Fibroblast of the aortic adventitia (primary cell): ENCODE measurements around the gene ANKLE1. TPM values are rescaled to one million over a fixed set of nuclear protein-coding genes. Genes with fewer than 3 reads are reported as not detected.
A peak's percentile ranks its signal among the peaks of the same experiment; 100 is the strongest.

Experiments
- DNase-seq: peaks from one replicate; pipeline ENCODE4 v3.0.0-alpha.2; 2010; ENCODE audit warnings: low read depth
- H3K4me3 ChIP-seq: 2 replicates; pipeline ENCODE4 v1.5.1; 2011; ENCODE audit warnings: low read depth, mild to moderate bottlenecking, control low read depth, low read length, moderate library complexity
- total RNA-seq: library from RNA; depleted of rRNA; stranded (reverse); fragments of >200 nt; gene quantifications from 2 replicates; pipeline ENCODE4 v1.2.3, GENCODE V29; 2012; ENCODE audit warnings: low replicate concordance
- TF ChIP-seq, protein P1 (sequence below): IDR thresholded peaks from 2 replicates; pipeline ENCODE4 v1.5.1; 2011; ENCODE audit warnings: mild to moderate bottlenecking, low read length, control low read depth, inconsistent platforms; ENCODE audit not compliant: insufficient read depth

ANKLE1 gene
- total RNA-seq, 1 donor: 0.09 TPM

DNA sequence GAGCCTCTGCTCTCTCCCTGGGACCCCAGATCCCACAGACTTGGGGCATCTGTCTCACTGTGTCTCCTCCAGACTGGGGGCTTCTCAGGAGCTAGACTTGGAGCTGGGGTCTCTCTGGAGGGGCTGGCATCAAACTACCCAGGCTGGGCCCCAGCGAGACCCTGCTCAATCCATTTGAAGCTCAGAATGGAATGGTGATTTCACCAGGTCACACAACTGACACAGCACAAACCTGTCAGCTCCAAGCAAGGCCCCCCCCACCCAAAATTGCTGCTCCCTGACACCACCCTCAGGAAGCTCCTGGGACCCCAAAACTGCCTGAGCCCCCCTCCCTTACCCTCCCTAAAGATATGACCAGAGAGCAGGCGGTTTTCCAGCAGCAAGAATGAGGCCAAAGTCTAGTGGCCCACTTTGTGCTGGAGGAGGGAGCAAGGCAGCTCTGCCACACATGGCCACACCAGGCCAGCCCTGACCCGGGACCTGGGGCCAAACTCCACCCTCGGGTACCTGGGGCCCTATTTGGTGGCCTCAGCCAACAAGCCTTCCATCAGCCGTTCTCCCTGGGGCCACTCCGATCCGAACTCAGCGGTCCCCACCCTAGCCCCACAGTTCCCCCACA lies 38.4 kb upstream of the ANKLE1 start:
- H3K4me3 ChIP-seq: peak overlapping the region; percentile 90
- no peak for DNase-seq

DNA sequence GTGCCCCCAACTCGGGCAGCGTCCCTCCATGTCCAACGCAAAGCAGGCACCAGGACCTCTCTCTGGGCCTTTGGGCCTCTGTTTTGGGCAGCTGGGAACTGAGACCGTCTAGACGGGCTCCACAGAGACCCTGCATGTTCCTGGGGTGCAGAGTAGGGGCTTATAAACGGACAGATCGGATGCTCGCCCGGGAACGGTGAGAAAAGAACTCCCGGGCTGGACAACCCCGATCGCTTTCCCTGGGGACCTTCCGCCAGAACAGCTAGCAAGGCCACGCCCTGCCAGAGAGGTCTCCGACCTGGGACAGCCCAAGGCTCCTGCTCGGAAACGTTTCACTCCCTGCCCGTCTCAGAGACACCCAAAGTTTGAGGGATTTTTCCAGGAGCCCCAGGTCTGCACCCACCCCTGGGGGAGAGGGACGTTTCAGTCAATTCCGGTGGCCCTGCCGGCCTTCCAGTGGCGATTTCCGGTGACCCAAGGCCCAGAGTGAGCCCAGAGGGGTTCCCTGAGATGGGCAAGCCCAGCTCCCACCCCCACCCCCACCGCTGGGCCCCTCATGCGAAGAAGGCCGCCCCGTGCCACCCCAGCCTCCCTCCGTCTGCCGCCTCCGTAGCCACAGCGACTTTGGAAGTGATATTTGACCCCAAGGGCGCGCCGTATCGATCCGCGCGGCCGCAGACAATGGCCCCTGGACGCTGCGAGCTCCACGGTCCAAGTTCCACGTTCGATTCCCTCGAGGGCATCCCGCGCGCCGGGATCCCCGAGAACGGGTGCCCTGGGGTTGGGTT lies 37.7 kb upstream of the ANKLE1 start:
- DNase-seq: peak; percentile 50
- TF ChIP-seq, protein P1, sequence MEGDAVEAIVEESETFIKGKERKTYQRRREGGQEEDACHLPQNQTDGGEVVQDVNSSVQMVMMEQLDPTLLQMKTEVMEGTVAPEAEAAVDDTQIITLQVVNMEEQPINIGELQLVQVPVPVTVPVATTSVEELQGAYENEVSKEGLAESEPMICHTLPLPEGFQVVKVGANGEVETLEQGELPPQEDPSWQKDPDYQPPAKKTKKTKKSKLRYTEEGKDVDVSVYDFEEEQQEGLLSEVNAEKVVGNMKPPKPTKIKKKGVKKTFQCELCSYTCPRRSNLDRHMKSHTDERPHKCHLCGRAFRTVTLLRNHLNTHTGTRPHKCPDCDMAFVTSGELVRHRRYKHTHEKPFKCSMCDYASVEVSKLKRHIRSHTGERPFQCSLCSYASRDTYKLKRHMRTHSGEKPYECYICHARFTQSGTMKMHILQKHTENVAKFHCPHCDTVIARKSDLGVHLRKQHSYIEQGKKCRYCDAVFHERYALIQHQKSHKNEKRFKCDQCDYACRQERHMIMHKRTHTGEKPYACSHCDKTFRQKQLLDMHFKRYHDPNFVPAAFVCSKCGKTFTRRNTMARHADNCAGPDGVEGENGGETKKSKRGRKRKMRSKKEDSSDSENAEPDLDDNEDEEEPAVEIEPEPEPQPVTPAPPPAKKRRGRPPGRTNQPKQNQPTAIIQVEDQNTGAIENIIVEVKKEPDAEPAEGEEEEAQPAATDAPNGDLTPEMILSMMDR: no peak

More for the DNA sequence above, 38.4 kb upstream of the ANKLE1 start:
- TF ChIP-seq, protein P1: no peak

DNA sequence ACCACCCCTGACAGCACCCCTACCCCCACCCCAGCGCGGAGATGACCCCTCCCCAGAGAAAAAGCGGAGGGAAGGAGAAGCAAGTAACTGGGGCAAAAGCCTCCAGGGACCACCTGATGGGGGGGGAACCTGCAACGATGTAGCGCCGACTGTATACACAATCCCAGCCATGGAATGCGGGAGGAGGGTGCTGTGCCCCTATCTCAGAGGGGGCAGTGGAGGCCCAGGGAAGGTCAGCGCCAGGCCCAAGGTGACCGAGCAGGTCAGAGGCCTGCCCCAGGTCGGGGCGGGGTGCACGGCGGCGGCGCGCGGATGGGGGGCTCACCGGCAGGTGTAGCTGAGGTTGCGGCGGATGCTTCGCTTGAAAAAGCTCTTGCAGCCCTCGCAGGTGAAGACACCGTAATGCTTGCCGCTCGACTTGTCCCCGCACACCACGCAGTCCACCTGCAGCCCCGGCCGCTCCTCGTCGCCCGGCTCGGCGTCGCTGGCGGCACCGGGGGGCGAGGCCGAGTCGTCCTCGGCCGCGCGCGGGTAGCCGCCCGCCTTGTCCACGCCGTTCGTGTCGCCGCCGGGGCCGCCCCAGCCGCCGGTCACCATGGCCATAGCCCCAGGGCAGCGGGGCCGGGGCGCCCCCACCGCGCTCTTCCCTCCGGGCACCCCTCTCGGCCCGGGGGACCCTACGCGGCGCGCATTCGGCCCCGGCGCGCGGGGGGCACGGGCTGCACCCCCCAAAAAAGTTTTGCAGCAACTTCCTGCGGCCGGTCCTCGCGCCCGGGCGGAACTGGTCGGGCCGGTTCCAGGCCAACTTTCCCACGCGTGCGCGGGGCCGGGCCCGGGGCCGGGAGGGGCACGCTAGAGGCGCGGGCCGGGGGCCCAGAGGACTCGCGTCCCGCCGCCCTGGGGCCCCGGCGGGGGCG lies 36.8 kb upstream of the ANKLE1 start:
- H3K4me3 ChIP-seq: peak overlapping the region; percentile 90
- DNase-seq: no peak
- TF ChIP-seq, protein P1: no peak

More for the DNA sequence above, 37.7 kb upstream of the ANKLE1 start:
- H3K4me3 ChIP-seq: peak overlapping the region; percentile 90

DNA sequence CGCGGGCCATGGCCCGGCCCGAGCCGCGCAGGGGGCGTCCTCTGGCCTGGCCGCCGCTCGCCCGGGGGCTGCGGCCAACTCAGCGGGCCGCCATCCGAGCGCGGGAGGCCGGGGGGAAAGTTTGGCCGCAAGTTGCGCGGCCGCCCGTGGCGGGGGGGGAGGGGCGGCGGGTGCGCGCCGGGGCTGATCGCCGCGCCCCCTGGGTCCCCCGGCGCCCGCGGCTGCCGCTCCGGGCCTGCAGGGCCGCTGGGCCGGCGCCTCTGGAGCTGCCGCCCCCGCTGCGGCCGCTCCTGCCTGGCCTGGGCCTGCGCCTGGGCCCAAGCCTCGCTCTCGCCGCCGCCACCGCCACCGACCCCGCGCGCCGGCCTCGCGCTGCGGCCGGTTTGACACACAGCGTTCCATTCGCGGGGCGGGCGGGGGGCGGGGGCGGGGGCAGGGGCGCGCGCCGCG lies 36.1 kb upstream of the ANKLE1 start, which contains the start of gene NR2F6:
Gene NR2F6 (minus strand): TSS at position 385 of the 450 bp plus-strand sequence. CDS start 699 bp downstream, outside the sequence.
- peak within 1 kb of the TSS; percentile 90 for H3K4me3 ChIP-seq
- no peak for DNase-seq
- TF ChIP-seq, protein P1: no peak

DNA sequence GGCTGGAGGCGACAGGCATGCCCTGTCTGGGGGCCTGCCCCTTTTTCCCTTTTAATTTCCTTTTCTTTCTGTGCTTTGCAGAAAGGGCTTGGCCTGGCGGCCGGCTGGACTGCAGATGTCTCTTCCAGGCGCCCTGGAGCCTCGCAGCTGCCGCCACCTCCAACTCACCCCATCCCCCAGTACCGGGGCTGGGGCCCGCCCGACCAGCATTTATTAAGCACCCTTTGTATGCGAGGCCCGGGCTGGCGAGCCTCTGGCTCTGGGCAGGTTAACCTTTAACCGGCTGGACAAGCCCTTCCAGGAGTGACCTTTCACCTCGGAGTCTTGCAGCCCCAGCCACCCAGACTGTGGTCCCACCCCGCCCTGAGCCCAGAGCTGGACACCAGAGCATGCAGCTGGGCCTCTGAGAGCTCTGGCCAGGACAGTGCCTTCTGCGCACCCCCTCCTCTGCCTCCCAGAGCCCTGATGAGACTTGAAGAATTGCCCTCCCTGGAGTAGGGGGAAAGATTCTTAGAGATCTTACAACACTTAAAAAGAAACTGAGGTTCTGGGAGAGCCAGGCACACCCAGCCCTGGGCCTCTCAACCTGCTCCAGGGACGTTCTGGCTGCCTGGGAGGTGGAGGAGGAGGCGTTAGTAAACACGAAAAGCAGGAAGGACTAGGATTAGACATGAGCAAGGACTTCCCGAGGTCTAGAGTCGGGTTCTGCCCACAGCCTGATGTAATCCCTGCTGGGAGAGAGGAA lies 34.8 kb upstream of the ANKLE1 start:
- TF ChIP-seq, protein P1: no peak
- DNase-seq: peak; percentile 35
- H3K4me3 ChIP-seq: no peak overlapping the region
